WTC11 (cell line): ENCODE measurements around the gene TFDP1. TPM values are rescaled to one million over a fixed set of nuclear protein-coding genes. Genes with fewer than 3 reads are reported as not detected.
A peak's percentile ranks its signal among the peaks of the same experiment; 100 is the strongest.

Experiments
- ATAC-seq: fragments of 200-7000 bp; cut with Tn5 transposase; 2 replicates; pipeline ENCODE4 v1.10.0; 2021; ENCODE audit warnings: mild to moderate bottlenecking, moderate library complexity
- CTCF ChIA-PET: fragments of 300-600 bp; sonication (Branson Sonifier 250); formaldehyde crosslinking; loops from one replicate; lab custom pipeline; 2021; ENCODE audit warnings: antibody characterized with exemption; lab: Charles Lee
- POLR2A ChIA-PET: fragments of 350-600 bp; sonication (Branson Sonifier 250); formaldehyde crosslinking; loops from one replicate; lab custom pipeline; 2021; ENCODE audit warnings: antibody characterized with exemption; lab: Charles Lee
- DNase-seq: peaks from one replicate; pipeline ENCODE4 v3.0.0; 2021; ENCODE audit warnings: low spot score
- H3K27ac Mint-ChIP-seq: 2 replicates; pipeline ENCODE4 v1.8.0; 2021; ENCODE audit warnings: mixed read lengths
- H3K27me3 Mint-ChIP-seq: 2 replicates; pipeline ENCODE4 v1.8.0; 2021; ENCODE audit warnings: low read depth, mild to moderate bottlenecking, moderate library complexity, mixed read lengths
- H3K36me3 Mint-ChIP-seq: 2 replicates; pipeline ENCODE4 v1.8.0; 2021; ENCODE audit warnings: mixed read lengths
- H3K4me1 Mint-ChIP-seq: 2 replicates; pipeline ENCODE4 v1.8.0; 2022; ENCODE audit warnings: mixed read lengths
- H3K4me3 Mint-ChIP-seq: 2 replicates; pipeline ENCODE4 v1.8.0; 2021; ENCODE audit warnings: mild to moderate bottlenecking, moderate library complexity, mixed read lengths
- H3K9me3 Mint-ChIP-seq: 2 replicates; pipeline ENCODE4 v1.8.0; 2021; ENCODE audit warnings: mixed read lengths
- AFF4 ChIP-seq: sonication (generic); formaldehyde crosslinking; IDR thresholded peaks from 2 replicates; pipeline ENCODE4 v1.8.1; 2023; ENCODE audit warnings: mild to moderate bottlenecking, missing genetic modification reagents, borderline replicate concordance
- ATF2 ChIP-seq: sonication (generic); formaldehyde crosslinking; IDR thresholded peaks from 2 replicates; pipeline ENCODE4 v1.8.1; 2022; ENCODE audit warnings: low read depth, missing genetic modification reagents, borderline replicate concordance
- FOXP1 ChIP-seq: sonication (generic); formaldehyde crosslinking; IDR thresholded peaks from 2 replicates; pipeline ENCODE4 v1.8.0; 2022; ENCODE audit warnings: missing genetic modification reagents, mild to moderate bottlenecking, moderate library complexity, borderline replicate concordance
- IRF2 ChIP-seq: sonication (generic); formaldehyde crosslinking; IDR thresholded peaks from 2 replicates; pipeline ENCODE4 v1.8.0; 2022; ENCODE audit warnings: low read depth, missing genetic modification reagents, borderline replicate concordance
- NR2C2 ChIP-seq: sonication (generic); formaldehyde crosslinking; IDR thresholded peaks from 2 replicates; pipeline ENCODE4 v1.8.0; 2022; ENCODE audit warnings: mild to moderate bottlenecking, missing genetic modification reagents
- PRRX2 ChIP-seq: fragments of 250-450 bp; sonication (Bioruptor Pico); IDR thresholded peaks from 2 replicates; pipeline ENCODE4 v1.8.0; 2021; ENCODE audit warnings: mild to moderate bottlenecking
- SMAD4 ChIP-seq: sonication (generic); formaldehyde crosslinking; IDR thresholded peaks from 2 replicates; pipeline ENCODE4 v1.8.0; 2022; ENCODE audit warnings: mild to moderate bottlenecking, missing genetic modification reagents
- ZNF281 ChIP-seq: sonication (generic); formaldehyde crosslinking; IDR thresholded peaks from 2 replicates; pipeline ENCODE4 v1.8.0; 2023; ENCODE audit warnings: mild to moderate bottlenecking, missing genetic modification reagents
- ZNF671 ChIP-seq: fragments of 250-450 bp; sonication (Bioruptor Pico); IDR thresholded peaks from 2 replicates; pipeline ENCODE4 v1.8.0; 2021; ENCODE audit warnings: mild to moderate bottlenecking
- total RNA-seq: library from RNA; stranded (reverse); gene quantifications from 3 replicates; pipeline ENCODE4 v1.2.3, GENCODE V29; 2021
- TF ChIP-seq, protein P1 (sequence below): sonication (generic); formaldehyde crosslinking; IDR thresholded peaks from 2 replicates; pipeline ENCODE4 v1.8.0; 2022; ENCODE audit warnings: mild to moderate bottlenecking, missing genetic modification reagents
- TF ChIP-seq, protein P2 (sequence below): fragments of 250-450 bp; sonication (Bioruptor Pico); IDR thresholded peaks from 2 replicates; pipeline ENCODE4 v1.9.0; 2021; ENCODE audit warnings: mild to moderate bottlenecking
- TF ChIP-seq, protein P3 (sequence below): fragments of 250-450 bp; sonication (Bioruptor Pico); IDR thresholded peaks from 2 replicates; pipeline ENCODE4 v1.9.0; 2021; ENCODE audit warnings: mild to moderate bottlenecking, borderline replicate concordance

The TFDP1 gene
- total RNA-seq, 1 experiment from 2014 or later, result 61.2 TPM

- TF ChIP-seq, protein P1, sequence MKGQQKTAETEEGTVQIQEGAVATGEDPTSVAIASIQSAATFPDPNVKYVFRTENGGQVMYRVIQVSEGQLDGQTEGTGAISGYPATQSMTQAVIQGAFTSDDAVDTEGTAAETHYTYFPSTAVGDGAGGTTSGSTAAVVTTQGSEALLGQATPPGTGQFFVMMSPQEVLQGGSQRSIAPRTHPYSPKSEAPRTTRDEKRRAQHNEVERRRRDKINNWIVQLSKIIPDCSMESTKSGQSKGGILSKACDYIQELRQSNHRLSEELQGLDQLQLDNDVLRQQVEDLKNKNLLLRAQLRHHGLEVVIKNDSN (CRISPR knock-in tag), result no peak
Observed at GRCh38 chr13:113608967-113609533, 24.5 kb downstream of the TFDP1 start (continued).

- ATAC-seq (no peak), DNase-seq (no peak)
- peaks cover 14% of the 10 kb centered on the region for H3K36me3 Mint-ChIP-seq
- no peak overlapping the region for H3K4me3 Mint-ChIP-seq
- no peaks in the 10 kb centered on the region for H3K27me3 Mint-ChIP-seq
- ChIA-PET CTCF (no interaction called here), POLR2A (no interaction called here)
- H3K27ac Mint-ChIP-seq, result no peak overlapping the region
- H3K9me3 Mint-ChIP-seq, result no peaks in the 10 kb centered on the region
- H3K4me1 Mint-ChIP-seq, result no peaks in the 10 kb centered on the region
- no peak for TF ChIP-seq ZNF671 (CRISPR knock-in tag)
- TF ChIP-seq AFF4, result no peak
- TF ChIP-seq, protein P2, sequence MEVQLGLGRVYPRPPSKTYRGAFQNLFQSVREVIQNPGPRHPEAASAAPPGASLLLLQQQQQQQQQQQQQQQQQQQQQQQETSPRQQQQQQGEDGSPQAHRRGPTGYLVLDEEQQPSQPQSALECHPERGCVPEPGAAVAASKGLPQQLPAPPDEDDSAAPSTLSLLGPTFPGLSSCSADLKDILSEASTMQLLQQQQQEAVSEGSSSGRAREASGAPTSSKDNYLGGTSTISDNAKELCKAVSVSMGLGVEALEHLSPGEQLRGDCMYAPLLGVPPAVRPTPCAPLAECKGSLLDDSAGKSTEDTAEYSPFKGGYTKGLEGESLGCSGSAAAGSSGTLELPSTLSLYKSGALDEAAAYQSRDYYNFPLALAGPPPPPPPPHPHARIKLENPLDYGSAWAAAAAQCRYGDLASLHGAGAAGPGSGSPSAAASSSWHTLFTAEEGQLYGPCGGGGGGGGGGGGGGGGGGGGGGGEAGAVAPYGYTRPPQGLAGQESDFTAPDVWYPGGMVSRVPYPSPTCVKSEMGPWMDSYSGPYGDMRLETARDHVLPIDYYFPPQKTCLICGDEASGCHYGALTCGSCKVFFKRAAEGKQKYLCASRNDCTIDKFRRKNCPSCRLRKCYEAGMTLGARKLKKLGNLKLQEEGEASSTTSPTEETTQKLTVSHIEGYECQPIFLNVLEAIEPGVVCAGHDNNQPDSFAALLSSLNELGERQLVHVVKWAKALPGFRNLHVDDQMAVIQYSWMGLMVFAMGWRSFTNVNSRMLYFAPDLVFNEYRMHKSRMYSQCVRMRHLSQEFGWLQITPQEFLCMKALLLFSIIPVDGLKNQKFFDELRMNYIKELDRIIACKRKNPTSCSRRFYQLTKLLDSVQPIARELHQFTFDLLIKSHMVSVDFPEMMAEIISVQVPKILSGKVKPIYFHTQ (CRISPR knock-in tag), result no peak
- no peak for TF ChIP-seq ZNF281
Observed at GRCh38 chr13:113609616-113610015, 25.1 kb downstream of the TFDP1 start.

DNA sequence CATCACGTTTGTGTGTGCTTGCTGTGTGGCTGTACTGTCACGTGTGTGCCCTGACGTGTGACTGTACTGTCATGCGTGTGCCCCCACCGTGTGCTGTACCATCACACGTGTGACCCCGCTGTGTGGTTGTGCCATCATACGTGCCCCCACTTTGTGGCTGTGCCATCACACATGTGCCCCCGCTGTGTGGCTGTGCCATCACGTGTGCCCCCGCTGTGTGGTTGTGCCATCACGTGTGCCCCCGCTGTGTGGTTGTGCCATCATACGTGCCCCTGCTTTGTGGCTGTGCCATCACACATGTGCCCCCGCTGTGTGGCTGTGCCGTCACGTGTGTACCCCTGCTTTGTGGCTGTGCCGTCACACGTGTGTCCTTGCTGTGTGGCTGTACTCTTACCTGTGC, 25.7 kb downstream of the TFDP1 start:
- ChIA-PET CTCF (no interaction called here), POLR2A (no interaction called here)
- Mint-ChIP-seq H3K36me3 (peaks cover 14% of the 10 kb centered on the region), H3K27ac (peak overlapping the region; percentile 16; the same call in 1 of the 2 replicates), H3K4me3 (no peak overlapping the region), H3K27me3 (no peaks in the 10 kb centered on the region), H3K9me3 (no peaks in the 10 kb centered on the region), H3K4me1 (no peaks in the 10 kb centered on the region)
- ATAC-seq (no peak), DNase-seq (no peak)
- TF ChIP-seq SMAD4 (CRISPR knock-in tag) (no peak), FOXP1 (CRISPR knock-in tag) (0 out of 2 replicates have a peak, but pooled peaks have one; percentile 26)

- CTCF ChIA-PET, result no interaction called here
- Mint-ChIP-seq H3K9me3 (no peaks in the 10 kb centered on the region), H3K4me1 (peaks cover 10% of the 10 kb centered on the region)
- TF ChIP-seq PRRX2 (CRISPR knock-in tag), result no peak
- no peak for TF ChIP-seq IRF2 (CRISPR knock-in tag)
- no peak for TF ChIP-seq ATF2
- TF ChIP-seq, protein P3, sequence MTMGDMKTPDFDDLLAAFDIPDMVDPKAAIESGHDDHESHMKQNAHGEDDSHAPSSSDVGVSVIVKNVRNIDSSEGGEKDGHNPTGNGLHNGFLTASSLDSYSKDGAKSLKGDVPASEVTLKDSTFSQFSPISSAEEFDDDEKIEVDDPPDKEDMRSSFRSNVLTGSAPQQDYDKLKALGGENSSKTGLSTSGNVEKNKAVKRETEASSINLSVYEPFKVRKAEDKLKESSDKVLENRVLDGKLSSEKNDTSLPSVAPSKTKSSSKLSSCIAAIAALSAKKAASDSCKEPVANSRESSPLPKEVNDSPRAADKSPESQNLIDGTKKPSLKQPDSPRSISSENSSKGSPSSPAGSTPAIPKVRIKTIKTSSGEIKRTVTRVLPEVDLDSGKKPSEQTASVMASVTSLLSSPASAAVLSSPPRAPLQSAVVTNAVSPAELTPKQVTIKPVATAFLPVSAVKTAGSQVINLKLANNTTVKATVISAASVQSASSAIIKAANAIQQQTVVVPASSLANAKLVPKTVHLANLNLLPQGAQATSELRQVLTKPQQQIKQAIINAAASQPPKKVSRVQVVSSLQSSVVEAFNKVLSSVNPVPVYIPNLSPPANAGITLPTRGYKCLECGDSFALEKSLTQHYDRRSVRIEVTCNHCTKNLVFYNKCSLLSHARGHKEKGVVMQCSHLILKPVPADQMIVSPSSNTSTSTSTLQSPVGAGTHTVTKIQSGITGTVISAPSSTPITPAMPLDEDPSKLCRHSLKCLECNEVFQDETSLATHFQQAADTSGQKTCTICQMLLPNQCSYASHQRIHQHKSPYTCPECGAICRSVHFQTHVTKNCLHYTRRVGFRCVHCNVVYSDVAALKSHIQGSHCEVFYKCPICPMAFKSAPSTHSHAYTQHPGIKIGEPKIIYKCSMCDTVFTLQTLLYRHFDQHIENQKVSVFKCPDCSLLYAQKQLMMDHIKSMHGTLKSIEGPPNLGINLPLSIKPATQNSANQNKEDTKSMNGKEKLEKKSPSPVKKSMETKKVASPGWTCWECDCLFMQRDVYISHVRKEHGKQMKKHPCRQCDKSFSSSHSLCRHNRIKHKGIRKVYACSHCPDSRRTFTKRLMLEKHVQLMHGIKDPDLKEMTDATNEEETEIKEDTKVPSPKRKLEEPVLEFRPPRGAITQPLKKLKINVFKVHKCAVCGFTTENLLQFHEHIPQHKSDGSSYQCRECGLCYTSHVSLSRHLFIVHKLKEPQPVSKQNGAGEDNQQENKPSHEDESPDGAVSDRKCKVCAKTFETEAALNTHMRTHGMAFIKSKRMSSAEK (CRISPR knock-in tag), result no peak
- TF ChIP-seq NR2C2 (CRISPR knock-in tag), result no peak
Observed at GRCh38 chr13:113611996-113612395, 27.4 kb downstream of the TFDP1 start.

More at GRCh38 chr13:113611996-113612395, 27.4 kb downstream of the TFDP1 start:
- Mint-ChIP-seq H3K27me3 (no peaks in the 10 kb centered on the region), H3K27ac (no peak overlapping the region), H3K4me3 (no peak overlapping the region), H3K36me3 (peaks cover 14% of the 10 kb centered on the region)
- ATAC-seq, result no peak
- POLR2A ChIA-PET, result no interaction called here
- DNase-seq, result no peak
